VCaP (cell line): ENCODE results near the gene ABCC5.

Experiments used
- H3K27ac ChIP-seq: fragments of 450-650 bp; 2 replicates; pipeline ENCODE4 v1.5.1; 2017
- CTCF ChIP-seq: fragments of 450-650 bp; conservative IDR thresholded peaks from 2 replicates; pipeline ENCODE4 v1.5.1; 2017; ENCODE audit warnings: mild to moderate bottlenecking, moderate library complexity

ABCC5 gene

GRCh38 chr3:184011937-184012889 is 5.5 kb downstream of the ABCC5 start:
- H3K27ac ChIP-seq: peak overlapping the region; percentile 84
- no peak for TF ChIP-seq CTCF

- no peak for TF ChIP-seq CTCF
- peak overlapping the region; percentile 84 for H3K27ac ChIP-seq
Observed at GRCh38 chr3:184011230-184011876, 6.3 kb downstream of the ABCC5 start.

- H3K27ac ChIP-seq: peak overlapping the region; percentile 84
- TF ChIP-seq CTCF: no peak
Observed at GRCh38 chr3:184008161-184008560, 9.5 kb downstream of the ABCC5 start.

GRCh38 chr3:184007143-184007813 is 10.4 kb downstream of the ABCC5 start:
- peak overlapping the region; percentile 84 for H3K27ac ChIP-seq

- H3K27ac ChIP-seq: peak overlapping the region; percentile 84
- TF ChIP-seq CTCF: no peak
Observed at GRCh38 chr3:184005941-184006507, 11.7 kb downstream of the ABCC5 start.

- TF ChIP-seq CTCF: no peak
- peak overlapping the region; percentile 84 for H3K27ac ChIP-seq
Observed at GRCh38 chr3:184004476-184004875, 13.2 kb downstream of the ABCC5 start.

- no peak overlapping the region for H3K27ac ChIP-seq
- TF ChIP-seq CTCF: no peak
Observed at GRCh38 chr3:184003187-184003967, 14.3 kb downstream of the ABCC5 start.
